H9 (cell line): ENCODE data around the gene ZFYVE28. TPM values are rescaled to one million over a fixed set of nuclear protein-coding genes. Genes with fewer than 3 reads are reported as not detected.

Experiments
- DNase-seq: peaks from one replicate; pipeline ENCODE4 v3.0.0-alpha.2; 2017
- H2AFZ ChIP-seq: one replicate; pipeline ENCODE4 v1.6.1; 2013; ENCODE audit warnings: mild to moderate bottlenecking, low read length, control low read depth, moderate library complexity
- H2AK5ac ChIP-seq: 2 replicates; pipeline ENCODE4 v1.6.1; 2013; ENCODE audit warnings: low read length, control low read depth, mixed read lengths; ENCODE audit not compliant: insufficient read length
- H2BK120ac ChIP-seq: one replicate; pipeline ENCODE4 v1.6.1; 2013; ENCODE audit warnings: low read depth, mild to moderate bottlenecking, low read length, control low read depth, inconsistent platforms; ENCODE audit not compliant: poor library complexity, severe bottlenecking
- H2BK12ac ChIP-seq: 2 replicates; pipeline ENCODE4 v1.6.1; 2013; ENCODE audit warnings: low read length, control low read depth, mixed read lengths, low read depth; ENCODE audit not compliant: insufficient read length
- H2BK15ac ChIP-seq: 2 replicates; pipeline ENCODE4 v1.6.1; 2013; ENCODE audit warnings: low read depth, low read length, control low read depth
- H2BK20ac ChIP-seq: one replicate; pipeline ENCODE4 v1.6.1; 2013; ENCODE audit warnings: low read depth, mild to moderate bottlenecking, low read length, control low read depth, inconsistent platforms; ENCODE audit not compliant: poor library complexity, severe bottlenecking
- H2BK5ac ChIP-seq: 2 replicates; pipeline ENCODE4 v1.6.1; 2013; ENCODE audit warnings: low read length, control low read depth, mixed read lengths; ENCODE audit not compliant: insufficient read length
- H3K14ac ChIP-seq: 2 replicates; pipeline ENCODE4 v1.6.1; 2013; ENCODE audit warnings: low read length, control low read depth; ENCODE audit not compliant: insufficient read depth
- H3K18ac ChIP-seq: 2 replicates; pipeline ENCODE4 v1.6.1; 2013; ENCODE audit warnings: low read depth, mild to moderate bottlenecking, mixed read lengths, low read length, control low read depth; ENCODE audit not compliant: insufficient read length
- H3K23ac ChIP-seq: 2 replicates; pipeline ENCODE4 v1.6.1; 2013; ENCODE audit warnings: low read length, control low read depth, mixed read lengths, low read depth; ENCODE audit not compliant: insufficient read length
- H3K23me2 ChIP-seq: 2 replicates; pipeline ENCODE4 v1.6.1; 2013; ENCODE audit warnings: low read depth, mild to moderate bottlenecking, mixed read lengths, low read length, control low read depth; ENCODE audit not compliant: insufficient read length, poor library complexity, severe bottlenecking
- H3K27ac ChIP-seq: 2 replicates; pipeline ENCODE4 v1.5.1; 2013; ENCODE audit warnings: low read length, control low read depth, mixed read lengths, low read depth; ENCODE audit not compliant: insufficient read length
- H3K27me3 ChIP-seq: 2 replicates; pipeline ENCODE4 v1.6.1; 2013; ENCODE audit warnings: low read length, control low read depth, inconsistent platforms; ENCODE audit not compliant: insufficient read depth
- H3K4ac ChIP-seq: 2 replicates; pipeline ENCODE4 v1.6.1; 2013; ENCODE audit warnings: low read depth, mild to moderate bottlenecking, control low read depth, inconsistent platforms, low read length, moderate library complexity
- H3K4me1 ChIP-seq: 2 replicates; pipeline ENCODE4 v1.6.1; 2013; ENCODE audit warnings: low read length, control low read depth, inconsistent platforms; ENCODE audit not compliant: insufficient read depth
- H3K4me2 ChIP-seq: 2 replicates; pipeline ENCODE4 v1.6.1; 2013; ENCODE audit warnings: low read length, control low read depth, mixed read lengths; ENCODE audit not compliant: insufficient read length, insufficient read depth
- H3K56ac ChIP-seq: 2 replicates; pipeline ENCODE4 v1.6.1; 2013; ENCODE audit warnings: low read depth, mild to moderate bottlenecking, mixed read lengths, low read length, control low read depth; ENCODE audit not compliant: insufficient read length
- H3K79me1 ChIP-seq: 2 replicates; pipeline ENCODE4 v1.6.1; 2013; ENCODE audit warnings: low read depth, mild to moderate bottlenecking, moderate library complexity, low read length, control low read depth, inconsistent platforms; ENCODE audit not compliant: insufficient read depth, poor library complexity, severe bottlenecking
- H3K79me2 ChIP-seq: 2 replicates; pipeline ENCODE4 v1.6.1; 2013; ENCODE audit warnings: low read length, control low read depth, inconsistent platforms; ENCODE audit not compliant: insufficient read depth
- H3K9ac ChIP-seq: 2 replicates; pipeline ENCODE4 v1.6.1; 2013; ENCODE audit warnings: low read length, control low read depth, mixed read lengths; ENCODE audit not compliant: insufficient read length; ENCODE audit errors: extremely low read depth
- H3K9me3 ChIP-seq: one replicate; pipeline ENCODE4 v1.6.1; 2013; ENCODE audit warnings: low read depth, low read length, inconsistent platforms; ENCODE audit not compliant: control insufficient read depth
- H3T11ph ChIP-seq: one replicate; pipeline ENCODE4 v1.6.1; 2013; ENCODE audit warnings: mild to moderate bottlenecking, low read length, control low read depth, inconsistent platforms
- H4K20me1 ChIP-seq: one replicate; pipeline ENCODE4 v1.6.1; 2013; ENCODE audit not compliant: control insufficient read depth, insufficient read length, insufficient read depth
- H4K5ac ChIP-seq: 2 replicates; pipeline ENCODE4 v1.6.1; 2013; ENCODE audit warnings: low read depth, mild to moderate bottlenecking, mixed read lengths, low read length, control low read depth; ENCODE audit not compliant: insufficient read length
- H4K8ac ChIP-seq: replicated peaks from 2 replicates; pipeline ENCODE4 v1.6.1; 2013; ENCODE audit warnings: low read length, control low read depth, mixed read lengths, low read depth; ENCODE audit not compliant: insufficient read length
- H4K91ac ChIP-seq: 2 replicates; pipeline ENCODE4 v1.6.1; 2013; ENCODE audit warnings: low read depth, mild to moderate bottlenecking, moderate library complexity, mixed read lengths, low read length, control low read depth; ENCODE audit not compliant: insufficient read length
- H3K27ac Mint-ChIP-seq, 3 experiments: 2 replicates in 2 of 3; 3 replicates in 1 of 3; pipeline ENCODE4 v1.8.0; 2020 to 2021; ENCODE audit warnings: mixed read lengths in 3 of 3, mild to moderate bottlenecking in 1 of 3, moderate library complexity in 1 of 3
- H3K27me3 Mint-ChIP-seq: 2 replicates; pipeline ENCODE4 v1.8.0; 2021; ENCODE audit warnings: low read depth, mild to moderate bottlenecking, moderate library complexity, mixed read lengths
- H3K36me3 Mint-ChIP-seq, 3 experiments: 2 replicates in 2 of 3; 3 replicates in 1 of 3; pipeline ENCODE4 v1.8.0; 2020 to 2021; ENCODE audit warnings: low read depth in 3 of 3, mixed read lengths in 3 of 3; ENCODE audit not compliant: insufficient read depth in 1 of 3
- H3K4me1 Mint-ChIP-seq, 2 experiments: 2 replicates each; pipeline ENCODE4 v1.8.0; 2020; ENCODE audit warnings: mixed read lengths in 2 of 2
- H3K4me3 Mint-ChIP-seq, 2 experiments: 2 replicates in 1 of 2; 3 replicates in 1 of 2; pipeline ENCODE4 v1.8.0; 2020 to 2021; ENCODE audit warnings: mild to moderate bottlenecking in 2 of 2, mixed read lengths in 2 of 2, moderate library complexity in 1 of 2
- H3K9me3 Mint-ChIP-seq, 2 experiments: 2 replicates in 1 of 2; 3 replicates in 1 of 2; pipeline ENCODE4 v1.8.0; 2020; ENCODE audit warnings: mild to moderate bottlenecking in 2 of 2, mixed read lengths in 2 of 2, moderate library complexity in 1 of 2
- CTCF ChIP-seq: fragments of 200-600 bp; sonication (generic); conservative IDR thresholded peaks from 3 replicates; pipeline ENCODE4 v1.8.0; 2021; ENCODE audit warnings: antibody characterized with exemption, mild to moderate bottlenecking
- WGBS: extraction: QIAGEN DNeasy Blood & Tissue Kit; methylation state at CpG from one replicate; pipeline ENCODE4 v1.1.7; 2013; ENCODE audit warnings: missing lambda C conversion rate, low lambda C conversion rate, mixed read lengths; ENCODE audit not compliant: insufficient read length; ENCODE audit errors: extremely low coverage; 5-methylcytosine and 5-hydroxymethylcytosine counted together
- total RNA-seq: library from RNA; stranded (reverse); gene quantifications from 2 replicates; pipeline ENCODE4 v1.2.1, GENCODE V29; 2021

ZFYVE28 gene
- total RNA-seq, 1 experiment from 2014 or later = 0.98 TPM

GRCh38 chr4:2286904-2287593 is 131.4 kb downstream of the ZFYVE28 start:
- Histone ChIP-seq H4K5ac (no peak overlapping the region), H3K4me2 (no peak overlapping the region)

More at GRCh38 chr4:2286904-2287593, 131.4 kb downstream of the ZFYVE28 start:
- WGBS = no CpG with 5 or more reads among the region's 19 CpGs
- Histone ChIP-seq H2BK15ac (no peak overlapping the region), H3K14ac (peak overlapping the region; percentile 38; the same call in 1 of the 2 replicates), H4K8ac (no peak overlapping the region), H2BK20ac (no peak overlapping the region), H4K20me1 (no peaks in the 10 kb centered on the region), H2AK5ac (no peak overlapping the region), H3K27ac (no peak overlapping the region), H3K23ac (no peak overlapping the region), H3K9ac (no peak overlapping the region), H3K18ac (no peak overlapping the region), H3K23me2 (no peaks in the 10 kb centered on the region), H3K4ac (no peak overlapping the region), H3K4me1 (no peaks in the 10 kb centered on the region; the same call in 1 of the 2 replicates), H3K56ac (no peak overlapping the region), H3T11ph (no peak overlapping the region), H4K91ac (no peak overlapping the region), H2BK5ac (no peak overlapping the region), H3K27me3 (no peaks in the 10 kb centered on the region), H2BK120ac (no peak overlapping the region), H3K79me1 (no peaks in the 10 kb centered on the region), H3K9me3 (no peaks in the 10 kb centered on the region), H2BK12ac (no peak overlapping the region), H3K79me2 (no peaks in the 10 kb centered on the region), H2AFZ (no peak overlapping the region)
- Mint-ChIP-seq H3K36me3 (no peaks in the 10 kb centered on the region), H3K27ac (peak overlapping the region in 1 of 3 experiments; percentile 27; a peak in 1 of 7 replicates), H3K9me3 (no peaks in the 10 kb centered on the region), H3K27me3 (no peaks in the 10 kb centered on the region; the same call in 1 of the 2 replicates), H3K4me1 (peaks cover 4 to 15% of the 10 kb centered on the region in 2 experiments; a peak in 3 of 4 replicates), H3K4me3 (no peak overlapping the region)
- no peak for TF ChIP-seq CTCF
- DNase-seq = peak; percentile 27
